Ovary (tissue), 9 donors: ENCODE results near the gene RNF133. TPM values are rescaled to one million over a fixed set of nuclear protein-coding genes. Genes with fewer than 3 reads are reported as not detected.
"Not testable (repeated sequence)": the region's sequence is repeated elsewhere in the genome, so short reads cannot be mapped to it uniquely, and the experiment has no call there.

Source experiments
- DNase-seq, 5 donors: peaks; one replicate each; pipeline ENCODE4 v3.0.0-alpha.2; 2019 to 2020
- H3K27ac ChIP-seq, 2 donors: fragments of 200-600 bp; one replicate each; pipeline versions ENCODE4 v1.5.1 to v1.8.0; 2019 to 2022
- H3K27me3 ChIP-seq: fragments of 200-600 bp; one replicate; pipeline ENCODE4 v1.8.0; 2022
- H3K36me3 ChIP-seq: fragments of 200-600 bp; sonication (generic); one replicate; pipeline ENCODE4 v1.5.1; 2019
- H3K4me1 ChIP-seq: one replicate; pipeline ENCODE4 v1.8.1; 2013; ENCODE audit warnings: mild to moderate bottlenecking, moderate library complexity; ENCODE audit not compliant: insufficient read depth
- H3K4me3 ChIP-seq: fragments of 200-600 bp; sonication (generic); one replicate; pipeline ENCODE4 v1.5.1; 2017
- H3K9me3 ChIP-seq, 2 donors: fragments of 200-600 bp in 1 of 2; sonication (generic) in 1 of 2; one replicate each; pipeline versions ENCODE4 v1.5.1 to v1.8.1; 2013 to 2019; ENCODE audit warnings: mild to moderate bottlenecking in 1 of 2, moderate library complexity in 1 of 2
- CTCF ChIP-seq, 3 donors: fragments of 450-650 bp in 2 of 3; fragments of 200-600 bp in 1 of 3; IDR thresholded peaks; one replicate each; pipeline versions ENCODE4 v1.5.1 to v1.8.0; 2016 to 2022; ENCODE audit warnings: antibody characterized with exemption in 3 of 3, mild to moderate bottlenecking in 1 of 3
- EP300 ChIP-seq: sonication (generic); formaldehyde crosslinking; IDR thresholded peaks from one replicate; pipeline ENCODE4 v1.6.1; 2017; ENCODE audit warnings: antibody characterized with exemption
- POLR2A ChIP-seq: fragments of 450-650 bp; IDR thresholded peaks from one replicate; pipeline ENCODE4 v1.6.1; 2017; ENCODE audit warnings: antibody characterized with exemption, mild to moderate bottlenecking, moderate library complexity
- WGBS, 3 donors: extraction: QIAGEN DNeasy Blood & Tissue Kit in 1 of 3; methylation state at CpG; one replicate each; pipeline versions ENCODE4 v1.1.5 to v1.1.7; 2013 to 2017; 5-methylcytosine and 5-hydroxymethylcytosine counted together
- intact Hi-C, 4 donors: fragments of 100-400 bp; cut with DNase I; formaldehyde crosslinking; loops; one replicate each; pipeline versions ENCODE4 v1.11.0 to v1.15.1; 2022 to 2023
- polyA plus RNA-seq, 2 donors: library from polyadenylated mRNA; stranded (reverse); fragments of 200-250 nt in 1 of 2; fragments of 350-450 nt in 1 of 2; fragmentation: Illumina TruSeq in 1 of 2; extraction: RNeasy Lipid Tissue Mini Kit (QIAGEN cat#74804) in 1 of 2; gene quantifications; one replicate each; pipeline ENCODE4 v1.2.3, GENCODE V29; 2013 to 2014
- total RNA-seq, 7 donors: library from RNA; depleted of rRNA in 2 of 7; stranded (reverse); fragments of >200 nt in 2 of 7; fragmentation: NEBNext Ultra II Directional in 3 of 7; extraction: Animal tissue kit (Norgen Biotek cat#: 25700) in 3 of 7; gene quantifications; one replicate each; pipeline versions ENCODE4 v1.1.0 to v1.2.4, GENCODE V29; 2016 to 2023
- donor health status: DM: no; HTN: no; CAD: no; lungs with moderate emphysema.
- donor health status: DM: no; HTN: no; CAD: no.
- donor health status: Bipolar disorder and iron deficiency.
- donor health status: DM: yes; HTN: yes; CAD: no.
- donor health status: DM: no; HTN: no; CAD: no.
- donor health status: DM: yes; HTN: yes; CAD: no.

Gene RNF133
- total and polyA plus RNA-seq, 9 donors = 0.06 to 2.3 (median 0.55) TPM

DNA sequence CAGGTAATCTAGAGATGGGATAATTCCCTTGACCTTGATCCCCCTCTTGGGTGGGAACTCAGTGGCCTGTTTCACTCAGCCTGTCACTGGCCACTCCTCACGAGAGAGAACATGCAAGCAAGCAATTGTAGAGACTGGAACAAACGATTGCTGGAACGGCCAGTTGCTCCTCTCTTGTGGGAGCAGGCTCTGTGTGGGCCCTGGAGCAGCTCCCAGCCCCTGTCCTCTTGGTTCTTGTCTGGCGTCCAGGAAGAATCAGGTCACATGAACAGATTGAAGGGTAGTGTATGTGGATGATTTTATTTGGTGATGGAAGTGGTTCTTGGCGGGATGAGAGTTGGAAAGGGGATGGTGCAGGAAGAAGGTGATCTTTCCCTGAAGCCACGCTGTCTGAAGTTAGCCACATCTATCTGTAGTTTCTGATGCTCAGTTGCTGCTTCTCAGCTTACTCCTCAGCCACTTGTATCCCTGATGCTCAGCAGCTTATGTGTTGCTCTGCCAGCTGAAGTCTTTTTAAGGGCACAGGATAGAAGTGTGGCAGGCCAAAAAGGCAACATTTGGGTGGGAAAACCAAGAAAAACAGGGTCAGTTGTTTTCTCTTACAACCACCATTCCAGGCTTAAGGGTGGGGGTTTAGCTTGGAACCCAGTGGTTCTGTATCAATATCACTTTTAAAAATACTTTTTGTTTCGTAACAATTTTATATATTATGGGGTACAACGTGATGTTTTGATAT is 15.9 kb downstream of the RNF133 start:
- Histone ChIP-seq H3K36me3 (no peaks in the 10 kb centered on the region), H3K27ac (no peak overlapping the region), H3K4me1 (no peaks in the 10 kb centered on the region), H3K4me3 (no peak overlapping the region), H3K9me3 (no peaks in the 10 kb centered on the region), H3K27me3 (no peaks in the 10 kb centered on the region)
- no peak for TF ChIP-seq CTCF (IDR thresholded peaks at IDR 0.05)
- TF ChIP-seq POLR2A = no peak
- TF ChIP-seq EP300 = no peak
- DNase-seq = no peak
- intact Hi-C loops = no loop called here
- 73 to 79% (median 78%) methylated on average over 8 of the region's 8 CpGs for WGBS, 3 donors

DNA sequence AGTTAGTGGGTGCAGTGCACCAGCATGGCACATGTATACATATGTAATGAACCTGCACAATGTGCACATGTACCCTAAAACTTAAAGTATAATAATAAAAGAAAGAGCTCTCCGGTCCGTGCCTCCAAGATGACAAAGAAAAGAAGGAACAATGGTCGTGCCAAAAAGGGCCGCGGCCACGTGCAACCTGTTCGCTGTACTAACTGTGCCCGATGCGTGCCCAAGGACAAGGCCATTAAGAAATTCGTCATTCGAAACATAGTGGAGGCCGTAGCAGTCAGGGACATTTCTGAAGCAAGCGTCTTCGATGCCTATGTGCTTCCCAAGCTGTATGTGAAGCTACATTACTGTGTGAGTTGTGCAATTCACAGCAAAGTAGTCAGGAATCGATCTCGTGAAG is 17.7 kb downstream of the RNF133 start:
- not testable (repeated sequence) for H3K4me1 ChIP-seq, H3K27ac ChIP-seq
- 97 to 98% (median 98%) methylated on average over 16 of the region's 16 CpGs for WGBS, 3 donors

GRCh38 chr7:122679813-122680212 is 19.1 kb downstream of the RNF133 start:
- 18 to 35% (median 28%) methylated on average over 1 of the region's 1 CpG for WGBS, 3 donors
- TF ChIP-seq EP300 (no peak), POLR2A (no peak), CTCF (IDR thresholded peaks at IDR 0.05) (no peak)
- Histone ChIP-seq H3K27me3 (no peaks in the 10 kb centered on the region), H3K27ac (no peak overlapping the region), H3K4me1 (no peaks in the 10 kb centered on the region), H3K36me3 (no peaks in the 10 kb centered on the region), H3K9me3 (no peaks in the 10 kb centered on the region), H3K4me3 (no peak overlapping the region)
- intact Hi-C loops = no loop called here
- DNase-seq = no peak

More for the DNA sequence above, 17.7 kb downstream of the RNF133 start:
- DNase-seq, H3K4me3 ChIP-seq, H3K9me3 ChIP-seq, intact Hi-C loops, H3K27me3 ChIP-seq, H3K36me3 ChIP-seq: not testable (repeated sequence)

- H3K36me3 ChIP-seq, H3K4me3 ChIP-seq, intact Hi-C loops, H3K27ac ChIP-seq, H3K4me1 ChIP-seq, DNase-seq, H3K27me3 ChIP-seq, H3K9me3 ChIP-seq: not testable (repeated sequence)
- 86 to 91% (median 87%) methylated on average over 9 of the region's 9 CpGs for WGBS, 3 donors
Observed at GRCh38 chr7:122679269-122679709, 19.6 kb downstream of the RNF133 start.

GRCh38 chr7:122677149-122677548 is 21.8 kb downstream of the RNF133 start:
- no peaks in the 10 kb centered on the region for H3K4me1 ChIP-seq
- no peak overlapping the region for H3K4me3 ChIP-seq
- DNase-seq = no peak
- H3K27me3 ChIP-seq = no peaks in the 10 kb centered on the region
- 74 to 77% (median 74%) methylated on average over 1 of the region's 1 CpG for WGBS, 3 donors
- H3K27ac ChIP-seq = no peak overlapping the region
- TF ChIP-seq POLR2A (no peak), CTCF (IDR thresholded peaks at IDR 0.05) (no peak), EP300 (no peak)
- intact Hi-C loops = no loop called here
- H3K9me3 ChIP-seq = no peaks in the 10 kb centered on the region
- no peaks in the 10 kb centered on the region for H3K36me3 ChIP-seq
